K562 (cell line): ENCODE measurements around the gene CDC37. TPM values are rescaled to one million over a fixed set of nuclear protein-coding genes. Genes with fewer than 3 reads are reported as not detected.

Source experiments
- ASH1L ChIP-seq: fragments of 450-650 bp; IDR thresholded peaks from 2 replicates; pipeline ENCODE4 v1.6.1; 2018; ENCODE audit warnings: borderline replicate concordance, mild to moderate bottlenecking, low read depth; ENCODE audit not compliant: partially characterized antibody
- CCAR2 ChIP-seq: fragments of 200-400 bp; formaldehyde crosslinking; IDR thresholded peaks from 2 replicates; pipeline ENCODE4 v1.6.1; 2017; ENCODE audit warnings: mild to moderate bottlenecking, low read depth, low read length
- CHD7 ChIP-seq: fragments of 200-600 bp; sonication (generic); IDR thresholded peaks from one replicate; pipeline ENCODE4 v1.6.1; 2012; ENCODE audit warnings: mild to moderate bottlenecking, low read depth, low read length, inconsistent platforms
- GATA2 ChIP-seq: sonication (generic); formaldehyde crosslinking; IDR thresholded peaks from 2 replicates; pipeline ENCODE4 v1.4.0; 2020; ENCODE audit warnings: mild to moderate bottlenecking, missing genetic modification reagents
- KDM1A ChIP-seq, 2 experiments: fragments of 450-650 bp; IDR thresholded peaks; 2 replicates each; pipeline ENCODE4 v1.6.1; 2016; ENCODE audit warnings: mild to moderate bottlenecking in 2 of 2
- MCM5 ChIP-seq: fragments of 450-650 bp; IDR thresholded peaks from 2 replicates; pipeline ENCODE4 v1.6.1; 2016; ENCODE audit warnings: low read depth
- RAD21 ChIP-seq, 2 experiments: fragments of 250-450 bp in 1 of 2; fragments of 450-650 bp in 1 of 2; sonication (Bioruptor Pico) in 1 of 2; formaldehyde crosslinking in 1 of 2; IDR thresholded peaks in 1 of 2; conservative IDR thresholded peaks in 1 of 2; 2 replicates each; pipeline versions ENCODE4 v1.4.0 to v1.8.0; 2020 to 2022; ENCODE audit warnings: mild to moderate bottlenecking in 2 of 2, moderate library complexity in 1 of 2
- SIX5 ChIP-seq, 2 experiments: IDR thresholded peaks; 2 replicates each; pipeline ENCODE4 v1.6.1; 2011; ENCODE audit warnings: low read length in 2 of 2, borderline replicate concordance in 1 of 2, low read depth in 1 of 2, mild to moderate bottlenecking in 1 of 2, moderate library complexity in 1 of 2; ENCODE audit not compliant: insufficient read depth in 1 of 2
- SMC3 ChIP-seq: conservative IDR thresholded peaks from 2 replicates; pipeline ENCODE4 v1.6.1; 2011; ENCODE audit warnings: low read depth, low read length, improper control_type of control experiment; ENCODE audit not compliant: insufficient read depth
- TAF7 ChIP-seq: fragments of 450-650 bp; IDR thresholded peaks from 2 replicates; pipeline ENCODE4 v1.6.1; 2016; ENCODE audit warnings: missing genetic modification characterization, missing compliant biosample characterization
- ZBTB1 ChIP-seq: sonication (generic); formaldehyde crosslinking; IDR thresholded peaks from 2 replicates; pipeline ENCODE4 v1.8.1; 2023; ENCODE audit warnings: missing genetic modification reagents, low read depth, mild to moderate bottlenecking, borderline replicate concordance
- ZNF695 ChIP-seq: fragments of 450-650 bp; formaldehyde crosslinking; IDR thresholded peaks from 2 replicates; pipeline ENCODE4 v1.4.0; 2020; ENCODE audit warnings: mild to moderate bottlenecking, moderate library complexity
- ZNF696 ChIP-seq: fragments of 250-450 bp; sonication (Bioruptor Pico); conservative IDR thresholded peaks from 2 replicates; pipeline ENCODE4 v1.4.0; 2020; ENCODE audit warnings: mild to moderate bottlenecking, moderate library complexity
- ZSCAN32 ChIP-seq: fragments of 450-650 bp; formaldehyde crosslinking; IDR thresholded peaks from 2 replicates; pipeline ENCODE4 v1.4.0; 2020; ENCODE audit warnings: mild to moderate bottlenecking, moderate library complexity
- polyA plus RNA-seq, 8 experiments: library from polyadenylated mRNA; depleted of rRNA in 4 of 8; stranded (reverse) in 5 of 8; unstranded in 3 of 8; fragments of >200 nt; fragmentation: Nextera tagmentation in 2 of 8; fragmentation: Illumina TruSeq in 1 of 8; extraction: Ambion mirVana in 2 of 8; extraction: Trizol in 1 of 8; gene quantifications; 2 replicates each; pipeline versions ENCODE4 v1.2.1 to v1.2.3, GENCODE V29; 2011 to 2014; ENCODE audit warnings: inconsistent platforms in 1 of 8, missing spikeins in 1 of 8
- total RNA-seq, 7 experiments: library from RNA; depleted of rRNA in 6 of 7; stranded (reverse); fragments of >200 nt in 6 of 7; fragmentation: Illumina TruSeq in 2 of 7; extraction: Trizol in 2 of 7; gene quantifications; 2 replicates each; pipeline versions ENCODE4 v1.2.1 to v1.2.3, GENCODE V29; 2011 to 2021; ENCODE audit warnings: low replicate concordance in 1 of 7

CDC37 gene
- total and polyA plus RNA-seq, 9 of the 15 experiments (the other 6 are each of a cell fraction or from before 2014, with no cell fraction given) = 6.6 to 538 (median 227) TPM

DNA sequence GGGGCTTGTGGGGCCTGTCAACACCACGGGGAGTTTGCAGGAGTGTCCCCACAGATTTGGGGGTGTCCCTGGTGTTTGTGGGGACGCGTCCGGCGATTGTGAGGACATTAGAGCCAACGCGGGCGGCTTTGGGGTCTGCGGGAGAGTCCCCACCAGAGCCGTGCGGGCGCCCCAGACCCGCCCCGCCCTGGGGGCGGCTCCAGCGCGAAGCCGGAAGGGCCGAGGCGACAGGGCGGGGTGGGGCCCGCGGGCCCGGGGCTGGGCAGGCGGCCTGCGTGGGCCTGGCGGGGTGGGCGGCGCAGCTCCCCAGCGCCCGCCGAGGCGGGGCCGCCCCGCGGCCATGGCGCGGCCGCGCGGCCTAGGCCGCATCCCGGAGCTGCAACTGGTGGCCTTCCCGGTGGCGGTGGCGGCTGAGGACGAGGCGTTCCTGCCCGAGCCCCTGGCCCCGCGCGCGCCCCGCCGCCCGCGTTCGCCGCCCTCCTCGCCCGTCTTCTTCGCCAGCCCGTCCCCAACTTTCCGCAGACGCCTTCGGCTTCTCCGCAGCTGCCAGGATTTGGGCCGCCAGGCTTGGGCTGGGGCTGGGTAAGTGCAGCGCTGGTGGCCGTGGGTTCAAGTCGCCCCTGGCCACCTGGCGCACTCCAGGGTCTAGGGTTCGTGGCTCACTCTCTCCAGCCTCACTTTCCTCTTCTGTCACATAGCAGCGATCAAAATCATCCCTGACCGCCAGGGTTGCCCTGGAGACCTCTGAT lies 27.3 kb upstream of the CDC37 start (continued):
- TF ChIP-seq CHD7 (no peak), SIX5 (IDR thresholded peaks at IDR 0.05; ENCODE audit: borderline replicate concordance in 1 of 2, insufficient read depth in 1 of 2, low read depth in 1 of 2, low read length in 2 of 2) (no peak), ZSCAN32 (CRISPR knock-in tag) (no peak), ZBTB1 (CRISPR knock-in tag) (no peak), MCM5 (no peak), RAD21 (CRISPR knock-in tag; conservative IDR thresholded peaks at IDR 0.05 in 1 of 2, IDR thresholded peaks at IDR 0.05 in 1 of 2) (no peak), CCAR2 (no peak), ASH1L (no peak), GATA2 (CRISPR knock-in tag) (no peak), SMC3 (no peak), ZNF696 (no peak), TAF7 (tag) (no peak), KDM1A (IDR thresholded peaks at IDR 0.05) (no peak), ZNF695 (CRISPR knock-in tag) (no peak)
- TF ChIP-seq, all 486 proteins: peak for 49
